Kidney (tissue), 14 donors: ENCODE measurements around the gene PDGFB. TPM values are rescaled to one million over a fixed set of nuclear protein-coding genes. Genes with fewer than 3 reads are reported as not detected.

Source experiments
- DNase-seq, 5 donors: peaks; one replicate each; pipeline ENCODE4 v3.0.0-alpha.2; 2013 to 2020
- FAIRE-seq: peaks from 2 replicates; lab custom pipeline; 2012; peaks lifted over from hg19 to GRCh38; lab: Jason Lieb, UNC
- H3K27ac ChIP-seq, 2 donors: one replicate each; pipeline ENCODE4 v1.7.0; 2013; ENCODE audit warnings: low read depth in 2 of 2, low read length in 2 of 2, inconsistent platforms in 1 of 2
- H3K27me3 ChIP-seq: one replicate; pipeline ENCODE4 v1.7.1; 2013; ENCODE audit warnings: low read length, inconsistent platforms; ENCODE audit not compliant: control insufficient read depth, insufficient read depth
- H3K36me3 ChIP-seq, 3 donors: one replicate each; pipeline versions ENCODE4 v1.7.0 to v1.7.1; 2013; ENCODE audit warnings: low read length in 3 of 3, control low read depth in 1 of 3, inconsistent platforms in 1 of 3; ENCODE audit not compliant: insufficient read depth in 3 of 3, control insufficient read depth in 2 of 3
- H3K4me1 ChIP-seq, 3 donors: one replicate each; pipeline versions ENCODE4 v1.7.0 to v1.7.1; 2013; ENCODE audit warnings: low read length in 3 of 3, inconsistent platforms in 1 of 3, low read depth in 1 of 3; ENCODE audit not compliant: control insufficient read depth in 2 of 3, insufficient read depth in 2 of 3
- H3K4me3 ChIP-seq, 3 donors: one replicate each; pipeline versions ENCODE4 v1.7.0 to v1.8.1; 2013; ENCODE audit warnings: low read length in 3 of 3, control low read depth in 1 of 3, inconsistent platforms in 1 of 3
- H3K9ac ChIP-seq, 3 donors: one replicate each; pipeline versions ENCODE4 v1.7.0 to v1.7.1; 2013; ENCODE audit warnings: low read length in 3 of 3, control low read depth in 1 of 3, inconsistent platforms in 1 of 3
- H3K9me3 ChIP-seq, 3 donors: one replicate each; pipeline versions ENCODE4 v1.7.0 to v1.7.1; 2013; ENCODE audit warnings: low read length in 3 of 3, control low read depth in 1 of 3, inconsistent platforms in 1 of 3; ENCODE audit not compliant: control insufficient read depth in 2 of 3, insufficient read depth in 1 of 3
- CTCF ChIP-seq: IDR thresholded peaks from 3 replicates; pipeline ENCODE4 v1.5.1; 2012; ENCODE audit warnings: mild to moderate bottlenecking, moderate library complexity, borderline replicate concordance; ENCODE audit not compliant: insufficient read depth; ENCODE audit errors: extremely low read depth
- intact Hi-C: fragments of 100-400 bp; cut with DNase I; formaldehyde crosslinking; loops from one replicate; pipeline ENCODE4 v1.11.1; 2022
- polyA plus RNA-seq: library from polyadenylated mRNA; stranded (reverse); fragments of 350-450 nt; fragmentation: Illumina TruSeq; extraction: RNeasy Lipid Tissue Mini Kit (QIAGEN cat#74804); gene quantifications from one replicate; pipeline ENCODE4 v1.2.3, GENCODE V29; 2014; ENCODE audit warnings: low read depth, low replicate concordance; ENCODE audit not compliant: insufficient read depth
- total RNA-seq: library from RNA; stranded (reverse); fragmentation: NEBNext Ultra II Directional; extraction: Animal tissue kit (Norgen Biotek cat#: 25700); gene quantifications from one replicate; pipeline ENCODE4 v1.2.1, GENCODE V29; 2021
- donor health status: control.
- donor health status: control.
- donor health status: control.
- donor health status: control.
- donor health status: control.
- donor health status: DM: yes; HTN: yes; CAD: no.
- donor health status: Normal renal cell carcinoma (clear cell type).

Gene PDGFB
- total and polyA plus RNA-seq, 2 donors from 2014 or later, result 10.4 to 14.2 TPM

- H3K4me3 ChIP-seq, result no peak overlapping the region
- no peak overlapping the region for H3K9ac ChIP-seq
- no peaks in the 10 kb centered on the region for H3K9me3 ChIP-seq
- H3K27me3 ChIP-seq, result no peaks in the 10 kb centered on the region
- H3K27ac ChIP-seq, result peak overlapping the region; percentile 41 to 86
- intact Hi-C loops, result loop anchor here (10.0 kb wide), 1 partner anchor 48 kb away; no protein-coding TSS in a partner anchor
- peaks cover 0 to 34% (median 26%) of the 10 kb centered on the region in 3 donors for H3K4me1 ChIP-seq
- FAIRE-seq (no peak), DNase-seq (peak in 1 of 5 donors; percentile 62)
- peaks cover 0 to 9% (median 0%) of the 10 kb centered on the region in 3 donors for H3K36me3 ChIP-seq
- no peak for TF ChIP-seq CTCF
Observed at GRCh38 chr22:39232806-39233709, 11.7 kb downstream of the PDGFB start.

GRCh38 chr22:39232246-39232645 lies 12.5 kb downstream of the PDGFB start:
- no peaks in the 10 kb centered on the region for H3K27me3 ChIP-seq

GRCh38 chr22:39231197-39231950 lies 13.4 kb downstream of the PDGFB start:
- no peaks in the 10 kb centered on the region for H3K27me3 ChIP-seq
- H3K9ac ChIP-seq, result no peak overlapping the region
- peaks cover 0 to 12% (median 6%) of the 10 kb centered on the region in 3 donors for H3K36me3 ChIP-seq
- H3K4me1 ChIP-seq, result peaks cover 0 to 28% (median 17%) of the 10 kb centered on the region in 3 donors
- no peak overlapping the region for H3K27ac ChIP-seq
- peak in 1 of 5 donors; percentile 75 for DNase-seq
- no peak for FAIRE-seq
- no peak for TF ChIP-seq CTCF
- no peaks in the 10 kb centered on the region for H3K9me3 ChIP-seq
- no peak overlapping the region for H3K4me3 ChIP-seq
- intact Hi-C loops, result loop anchor here (10.0 kb wide), 1 partner anchor 47 kb away; no protein-coding TSS in a partner anchor

More at GRCh38 chr22:39232246-39232645, 12.5 kb downstream of the PDGFB start:
- Histone ChIP-seq H3K27ac (no peak overlapping the region), H3K9ac (no peak overlapping the region), H3K4me3 (no peak overlapping the region), H3K36me3 (peaks cover 0 to 9% (median 6%) of the 10 kb centered on the region in 3 donors), H3K4me1 (peaks cover 0 to 31% (median 22%) of the 10 kb centered on the region in 3 donors), H3K9me3 (no peaks in the 10 kb centered on the region)
- TF ChIP-seq CTCF, result no peak
- FAIRE-seq (no peak), DNase-seq (no peak)
- intact Hi-C loops, result loop anchor here (10.0 kb wide), 1 partner anchor 47 kb away; no protein-coding TSS in a partner anchor
